K562 (cell line): ENCODE results near the gene TBX10. TPM values are rescaled to one million over a fixed set of nuclear protein-coding genes. Genes with fewer than 3 reads are reported as not detected.

ENCODE experiments used
- FIP1L1 ChIP-seq: fragments of 200-400 bp; formaldehyde crosslinking; IDR thresholded peaks from 2 replicates; pipeline ENCODE4 v1.6.1; 2018; ENCODE audit warnings: mild to moderate bottlenecking, low read depth, low read length; ENCODE audit not compliant: poor library complexity, severe bottlenecking
- FOXK2 ChIP-seq, 2 experiments: fragments of 450-650 bp; IDR thresholded peaks in 1 of 2; conservative IDR thresholded peaks in 1 of 2; 2 replicates each; pipeline ENCODE4 v1.6.1; 2016; ENCODE audit warnings: low read depth in 2 of 2, mild to moderate bottlenecking in 1 of 2
- MGA ChIP-seq: fragments of 450-650 bp; IDR thresholded peaks from 2 replicates; pipeline ENCODE4 v1.6.1; 2016; ENCODE audit warnings: mild to moderate bottlenecking, moderate library complexity
- MNT ChIP-seq, 2 experiments: fragments of 450-650 bp; conservative IDR thresholded peaks; 2 replicates each; pipeline ENCODE4 v1.6.1; 2017; ENCODE audit warnings: mild to moderate bottlenecking in 2 of 2, moderate library complexity in 2 of 2
- RFX1 ChIP-seq: fragments of 450-650 bp; IDR thresholded peaks from 2 replicates; pipeline ENCODE4 v1.6.1; 2016; ENCODE audit warnings: mild to moderate bottlenecking, moderate library complexity
- ZFP91 ChIP-seq: sonication (generic); formaldehyde crosslinking; IDR thresholded peaks from 2 replicates; pipeline ENCODE4 v1.8.0; 2022; ENCODE audit warnings: mild to moderate bottlenecking, missing genetic modification reagents
- ZNF518B ChIP-seq: fragments of 250-450 bp; sonication (Bioruptor Pico); IDR thresholded peaks from 2 replicates; pipeline ENCODE4 v1.5.0; 2021; ENCODE audit warnings: mild to moderate bottlenecking, moderate library complexity
- polyA plus RNA-seq, 8 experiments: library from polyadenylated mRNA; depleted of rRNA in 4 of 8; stranded (reverse) in 5 of 8; unstranded in 3 of 8; fragments of >200 nt; fragmentation: Nextera tagmentation in 2 of 8; fragmentation: Illumina TruSeq in 1 of 8; extraction: Ambion mirVana in 2 of 8; extraction: Trizol in 1 of 8; gene quantifications; 2 replicates each; pipeline versions ENCODE4 v1.2.1 to v1.2.3, GENCODE V29; 2011 to 2014; ENCODE audit warnings: inconsistent platforms in 1 of 8, missing spikeins in 1 of 8
- total RNA-seq, 7 experiments: library from RNA; depleted of rRNA in 6 of 7; stranded (reverse); fragments of >200 nt in 6 of 7; fragmentation: Illumina TruSeq in 2 of 7; extraction: Trizol in 2 of 7; gene quantifications; 2 replicates each; pipeline versions ENCODE4 v1.2.1 to v1.2.3, GENCODE V29; 2011 to 2021; ENCODE audit warnings: low replicate concordance in 1 of 7

TBX10 gene
- total and polyA plus RNA-seq, 9 of the 15 experiments (the other 6 are each of a cell fraction or from before 2014, with no cell fraction given), result not detected

- TF ChIP-seq ZFP91 (CRISPR knock-in tag) (no peak), MGA (no peak), FIP1L1 (no peak), RFX1 (no peak), ZNF518B (CRISPR knock-in tag) (no peak), MNT (conservative IDR thresholded peaks at IDR 0.05) (0 out of 4 replicates have a peak, but pooled peaks of 1 of the 2 experiments have one; percentile 51), FOXK2 (conservative IDR thresholded peaks at IDR 0.05 in 1 of 2, IDR thresholded peaks at IDR 0.05 in 1 of 2; ENCODE audit: low read depth in 2 of 2) (no peak)
Observed at GRCh38 chr11:67600324-67601029, 39.1 kb downstream of the TBX10 start (continued).
